ENCODE data around the gene STIM1.

GRCh38 chr11:4123218-4123617, 267.8 kb downstream of the STIM1 start:
- TF ChIP-seq, protein P1, sequence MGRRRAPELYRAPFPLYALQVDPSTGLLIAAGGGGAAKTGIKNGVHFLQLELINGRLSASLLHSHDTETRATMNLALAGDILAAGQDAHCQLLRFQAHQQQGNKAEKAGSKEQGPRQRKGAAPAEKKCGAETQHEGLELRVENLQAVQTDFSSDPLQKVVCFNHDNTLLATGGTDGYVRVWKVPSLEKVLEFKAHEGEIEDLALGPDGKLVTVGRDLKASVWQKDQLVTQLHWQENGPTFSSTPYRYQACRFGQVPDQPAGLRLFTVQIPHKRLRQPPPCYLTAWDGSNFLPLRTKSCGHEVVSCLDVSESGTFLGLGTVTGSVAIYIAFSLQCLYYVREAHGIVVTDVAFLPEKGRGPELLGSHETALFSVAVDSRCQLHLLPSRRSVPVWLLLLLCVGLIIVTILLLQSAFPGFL (CRISPR knock-in tag; IDR thresholded peaks at IDR 0.05; ENCODE audit: borderline replicate concordance): no peak
- TF ChIP-seq E2F4 (CRISPR knock-in tag; IDR thresholded peaks at IDR 0.05; ENCODE audit: borderline replicate concordance, low read depth): no peak
- TF ChIP-seq ZBTB43 (CRISPR knock-in tag; IDR thresholded peaks at IDR 0.05): no peak
- TF ChIP-seq CTCF (IDR thresholded peaks at IDR 0.05): no peak
- TF ChIP-seq SOX15 (CRISPR knock-in tag; IDR thresholded peaks at IDR 0.05): no peak
- TF ChIP-seq, protein P2, sequence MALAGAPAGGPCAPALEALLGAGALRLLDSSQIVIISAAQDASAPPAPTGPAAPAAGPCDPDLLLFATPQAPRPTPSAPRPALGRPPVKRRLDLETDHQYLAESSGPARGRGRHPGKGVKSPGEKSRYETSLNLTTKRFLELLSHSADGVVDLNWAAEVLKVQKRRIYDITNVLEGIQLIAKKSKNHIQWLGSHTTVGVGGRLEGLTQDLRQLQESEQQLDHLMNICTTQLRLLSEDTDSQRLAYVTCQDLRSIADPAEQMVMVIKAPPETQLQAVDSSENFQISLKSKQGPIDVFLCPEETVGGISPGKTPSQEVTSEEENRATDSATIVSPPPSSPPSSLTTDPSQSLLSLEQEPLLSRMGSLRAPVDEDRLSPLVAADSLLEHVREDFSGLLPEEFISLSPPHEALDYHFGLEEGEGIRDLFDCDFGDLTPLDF (CRISPR knock-in tag; IDR thresholded peaks at IDR 0.05): no peak
- TF ChIP-seq FOXP1 (CRISPR knock-in tag; IDR thresholded peaks at IDR 0.05; ENCODE audit: borderline replicate concordance): no peak
- TF ChIP-seq, protein P3, sequence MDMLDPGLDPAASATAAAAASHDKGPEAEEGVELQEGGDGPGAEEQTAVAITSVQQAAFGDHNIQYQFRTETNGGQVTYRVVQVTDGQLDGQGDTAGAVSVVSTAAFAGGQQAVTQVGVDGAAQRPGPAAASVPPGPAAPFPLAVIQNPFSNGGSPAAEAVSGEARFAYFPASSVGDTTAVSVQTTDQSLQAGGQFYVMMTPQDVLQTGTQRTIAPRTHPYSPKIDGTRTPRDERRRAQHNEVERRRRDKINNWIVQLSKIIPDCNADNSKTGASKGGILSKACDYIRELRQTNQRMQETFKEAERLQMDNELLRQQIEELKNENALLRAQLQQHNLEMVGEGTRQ (CRISPR knock-in tag; IDR thresholded peaks at IDR 0.05): no peak
- TF ChIP-seq CREM (CRISPR knock-in tag; IDR thresholded peaks at IDR 0.05): no peak

Data from WTC11 (cell line).